Sigmoid colon (tissue), 7 donors: ENCODE measurements around the gene SNRPD1. TPM values are rescaled to one million over a fixed set of nuclear protein-coding genes. Genes with fewer than 3 reads are reported as not detected.

ENCODE experiments used
- DNase-seq: peaks from one replicate; pipeline ENCODE4 v3.0.0-alpha.2; 2019
- H3K27ac ChIP-seq, 4 donors: fragments of 200-600 bp; sonication (generic); one replicate each; pipeline ENCODE4 v1.5.1; 2016 to 2019; ENCODE audit warnings: mild to moderate bottlenecking in 1 of 4
- H3K27me3 ChIP-seq, 3 donors: fragments of 200-600 bp; sonication (generic); one replicate each; pipeline ENCODE4 v1.5.1; 2019; ENCODE audit warnings: mild to moderate bottlenecking in 1 of 3
- H3K36me3 ChIP-seq, 4 donors: fragments of 200-600 bp; sonication (generic); one replicate each; pipeline ENCODE4 v1.5.1; 2016 to 2019
- H3K4me1 ChIP-seq, 4 donors: fragments of 200-600 bp; sonication (generic); one replicate each; pipeline ENCODE4 v1.5.1; 2017 to 2019
- H3K4me3 ChIP-seq, 4 donors: fragments of 200-600 bp; sonication (generic); one replicate each; pipeline ENCODE4 v1.5.1; 2017 to 2019; ENCODE audit warnings: mild to moderate bottlenecking in 2 of 4, moderate library complexity in 1 of 4
- H3K9me3 ChIP-seq, 4 donors: fragments of 200-600 bp in 3 of 4; sonication (generic) in 3 of 4; one replicate each; pipeline versions ENCODE4 v1.5.1 to v1.6.1; 2013 to 2019
- CTCF ChIP-seq, 4 experiments: fragments of 450-650 bp in 3 of 4; fragments of 200-600 bp in 1 of 4; IDR thresholded peaks; one replicate each; pipeline ENCODE4 v1.5.1; 2016 to 2019; ENCODE audit warnings: antibody characterized with exemption in 4 of 4, mild to moderate bottlenecking in 3 of 4, moderate library complexity in 2 of 4
- POLR2AphosphoS5 ChIP-seq, 4 donors: sonication (generic); formaldehyde crosslinking; IDR thresholded peaks; one replicate each; pipeline ENCODE4 v1.6.1; 2017; ENCODE audit warnings: antibody characterized with exemption in 4 of 4
- WGBS, 2 donors: extraction: QIAGEN DNeasy Blood & Tissue Kit; methylation state at CpG; one replicate each; pipeline ENCODE4 v1.1.7; 2013; 5-methylcytosine and 5-hydroxymethylcytosine counted together
- intact Hi-C: fragments of 100-400 bp; cut with DNase I; formaldehyde crosslinking; loops from one replicate; pipeline ENCODE4 v1.15.1; 2023
- polyA plus RNA-seq, 3 donors: library from polyadenylated mRNA; stranded (reverse); fragments of 200-250 nt; gene quantifications; one replicate each; pipeline ENCODE4 v1.2.3, GENCODE V29; 2013
- small RNA-seq, 3 donors: library from RNA; depleted of rRNA; stranded (forward); fragments of <200 nt; gene quantifications; one replicate each; pipeline ENCODE3, GENCODE V24; 2016
- total RNA-seq, 4 donors: library from RNA; depleted of rRNA; stranded (reverse); fragments of >200 nt; gene quantifications; one replicate each; pipeline ENCODE4 v1.1.0, GENCODE V29; 2016
- donor health status: healthy with polysubstance abuse.
- donor health status: Bipolar disorder and iron deficiency.
- donor health status: healthy.

Gene SNRPD1
- total and polyA plus RNA-seq, 7 donors: 5.2 to 34.1 (median 10.3) TPM

- Histone ChIP-seq H3K36me3 (no peaks in the 10 kb centered on the region), H3K9me3 (no peaks in the 10 kb centered on the region), H3K27me3 (no peaks in the 10 kb centered on the region), H3K27ac (peak overlapping the region; percentile 23 to 74 (median 72)), H3K4me1 (peaks cover 0 to 18% (median 14%) of the 10 kb centered on the region in 4 donors), H3K4me3 (peak overlapping the region; percentile 22 to 51 (median 44))
- intact Hi-C loops: loop anchor here (2.0 to 10.0 kb wide), 2 partner anchors 22 to 62 kb away; partner anchors contain the start of genes ABHD3 and MIB1
- no peak for DNase-seq
- 7 to 15% methylated on average over 11 of the region's 11 CpGs for WGBS, 2 donors
- TF ChIP-seq POLR2AphosphoS5 (IDR thresholded peaks at IDR 0.05): peak; percentile 16 to 68 (median 41)
- no peak for TF ChIP-seq CTCF (IDR thresholded peaks at IDR 0.05)
Observed at GRCh38 chr18:21682371-21683051, 70.4 kb downstream of the SNRPD1 start.

Small RNAs within 50 kb of the gene (small RNA-seq; reads per million reads assigned to genes)
- gene MIR320C1: 0 to 0.18 (median 0) reads per million in 3 donors

Other genes with a start within 250 kb of the SNRPD1 start
- 10 to 100 TPM; 12.8 to 20.0 (median 18.9) TPM for gene ESCO1, start 11.6 kb upstream of the SNRPD1 start, total RNA-seq
- gene ESCO1, start 11.6 kb upstream of the SNRPD1 start, polyA plus RNA-seq: 10 to 100 TPM in 2 of 3 donors, 1 to 10 TPM in 1; 9.9 to 11.3 (median 10.8) TPM
- gene ABHD3, start 92.5 kb downstream of the SNRPD1 start, total RNA-seq: 10 to 100 TPM in 2 of 4 donors, 1 to 10 TPM in 2; 7.2 to 11.7 (median 9.0) TPM
- 10 to 100 TPM; 23.4 to 72.8 (median 37.2) TPM for gene ABHD3, start 92.5 kb downstream of the SNRPD1 start, polyA plus RNA-seq
- gene MIB1, start 128.5 kb downstream of the SNRPD1 start, total RNA-seq: 10 to 100 TPM; 31.9 to 45.7 (median 38.7) TPM
- gene MIB1, start 128.5 kb downstream of the SNRPD1 start, polyA plus RNA-seq: 1 to 10 TPM; 4.2 to 6.1 (median 4.6) TPM